ENCODE data around the gene SIM2. TPM values are rescaled to one million over a fixed set of nuclear protein-coding genes. Genes with fewer than 3 reads are reported as not detected.

The SIM2 gene
- total RNA-seq, 1 donor from 2014 or later, result 9.2 TPM

GRCh38 chr21:36705679-36706481, 7.0 kb downstream of the SIM2 start:
- Mint-ChIP-seq H3K36me3 (ENCODE audit: low read depth, unreplicated experiment) (peaks cover 6% of the 10 kb centered on the region), H3K9me3 (ENCODE audit: unreplicated experiment) (peaks cover 4% of the 10 kb centered on the region), H3K4me1 (ENCODE audit: low read depth, unreplicated experiment) (peaks cover 20% of the 10 kb centered on the region), H3K4me3 (ENCODE audit: unreplicated experiment) (peak overlapping the region; percentile 62), H3K27ac (ENCODE audit: unreplicated experiment) (peak overlapping the region; percentile 77), H3K27me3 (ENCODE audit: low read depth, unreplicated experiment) (peaks cover 74% of the 10 kb centered on the region)
- Histone ChIP-seq H3K79me2 (ENCODE audit: insufficient read depth, low read length) (peaks cover 44% of the 10 kb centered on the region), H2AFZ (ENCODE audit: low read depth, low read length) (no peak overlapping the region), H3K36me3 (ENCODE audit: insufficient read depth, low read length) (no peaks in the 10 kb centered on the region), H4K20me1 (ENCODE audit: insufficient read depth, low read length) (peaks cover 66% of the 10 kb centered on the region), H3K9me3 (ENCODE audit: insufficient read depth, low read depth, low read length) (no peaks in the 10 kb centered on the region), H3K4me1 (ENCODE audit: insufficient read depth, low read length) (peaks cover 14% of the 10 kb centered on the region), H3K4me3 (ENCODE audit: insufficient read depth, low read depth, low read length) (no peak overlapping the region), H3K9ac (ENCODE audit: low read length) (no peak overlapping the region), H3K4me2 (ENCODE audit: low read length) (peak overlapping the region; percentile 51), H3K27me3 (ENCODE audit: insufficient read depth, low read length) (peaks cover 98% of the 10 kb centered on the region), H3K27ac (ENCODE audit: low read depth, low read length) (no peak overlapping the region)
- FAIRE-seq, result no peak
- DNase-seq (ENCODE audit: low read depth), result no peak
- TF ChIP-seq CTCF (IDR thresholded peaks at IDR 0.05; ENCODE audit: insufficient read depth, low read depth, low read length) (no peak), EZH2 (IDR thresholded peaks at IDR 0.05; ENCODE audit: insufficient read depth, low read length) (no peak)

GRCh38 chr21:36706482-36706852, 7.6 kb downstream of the SIM2 start:
- Histone ChIP-seq H3K9ac (ENCODE audit: low read length) (no peak overlapping the region), H3K4me2 (ENCODE audit: low read length) (no peak overlapping the region), H3K4me1 (ENCODE audit: insufficient read depth, low read length) (peaks cover 11% of the 10 kb centered on the region), H3K36me3 (ENCODE audit: insufficient read depth, low read length) (no peaks in the 10 kb centered on the region), H4K20me1 (ENCODE audit: insufficient read depth, low read length) (peaks cover 66% of the 10 kb centered on the region), H2AFZ (ENCODE audit: low read depth, low read length) (no peak overlapping the region), H3K79me2 (ENCODE audit: insufficient read depth, low read length) (peaks cover 41% of the 10 kb centered on the region), H3K9me3 (ENCODE audit: insufficient read depth, low read depth, low read length) (no peaks in the 10 kb centered on the region), H3K27me3 (ENCODE audit: insufficient read depth, low read length) (peaks cover 99% of the 10 kb centered on the region), H3K4me3 (ENCODE audit: insufficient read depth, low read depth, low read length) (no peak overlapping the region), H3K27ac (ENCODE audit: low read depth, low read length) (no peak overlapping the region)
- DNase-seq (ENCODE audit: low read depth) (no peak), FAIRE-seq (no peak)
- peaks cover 20% of the 10 kb centered on the region for H3K4me1 Mint-ChIP-seq (ENCODE audit: low read depth, unreplicated experiment)
- H3K9me3 Mint-ChIP-seq (ENCODE audit: unreplicated experiment), result peaks cover 4% of the 10 kb centered on the region
- H3K27ac Mint-ChIP-seq (ENCODE audit: unreplicated experiment), result peak overlapping the region; percentile 93
- H3K36me3 Mint-ChIP-seq (ENCODE audit: low read depth, unreplicated experiment), result peaks cover 6% of the 10 kb centered on the region
- peaks cover 79% of the 10 kb centered on the region for H3K27me3 Mint-ChIP-seq (ENCODE audit: low read depth, unreplicated experiment)
- TF ChIP-seq CTCF (IDR thresholded peaks at IDR 0.05; ENCODE audit: insufficient read depth, low read depth, low read length) (no peak), EZH2 (IDR thresholded peaks at IDR 0.05; ENCODE audit: insufficient read depth, low read length) (no peak)
- H3K4me3 Mint-ChIP-seq (ENCODE audit: unreplicated experiment), result peak overlapping the region; percentile 56

All from astrocyte (in vitro differentiated cells and primary cell).